SK-N-SH (cell line): ENCODE results near the gene HTT. TPM values are rescaled to one million over a fixed set of nuclear protein-coding genes. Genes with fewer than 3 reads are reported as not detected.

ENCODE experiments used
- CTCF ChIA-PET: fragments of 300-600, 350-600 bp; formaldehyde crosslinking; extraction: SDS; loops from one replicate; lab custom pipeline; 2021; lab: Yijun Ruan, JAX
- POLR2A ChIA-PET: fragments of 350-600 bp; sonication (Branson Sonifier 250); formaldehyde crosslinking; extraction: SDS; loops from one replicate; lab custom pipeline; 2020; ENCODE audit warnings: antibody characterized with exemption, inconsistent platforms; lab: Yijun Ruan, JAX
- DNase-seq: peaks from one replicate; pipeline ENCODE4 v3.0.0; 2012
- H2AFZ ChIP-seq: fragments of 200-600 bp; sonication (generic); 2 replicates; pipeline ENCODE4 v1.8.1; 2016; ENCODE audit warnings: antibody characterized with exemption, mild to moderate bottlenecking, low read depth
- H3F3A ChIP-seq: fragments of 200-600 bp; sonication (generic); replicated peaks from 2 replicates; pipeline ENCODE3; 2016; ENCODE audit warnings: antibody characterized with exemption, mild to moderate bottlenecking; ENCODE audit not compliant: insufficient read depth
- H3K27ac ChIP-seq, 2 experiments: fragments of 200-500 bp in 1 of 2; fragments of 200-600 bp in 1 of 2; sonication (Bioruptor generic) in 1 of 2; sonication (generic), shearing (Covaris generic) in 1 of 2; 2 replicates each; pipeline versions ENCODE4 v1.5.1 to v1.6.1; 2014 to 2016; ENCODE audit warnings: low read depth in 2 of 2, inconsistent platforms in 1 of 2, low read length in 1 of 2, mild to moderate bottlenecking in 1 of 2, mixed read lengths in 1 of 2
- H3K27me3 ChIP-seq: fragments of 200-600 bp; sonication (generic), shearing (Covaris generic); 2 replicates; pipeline ENCODE4 v1.6.1; 2016; ENCODE audit warnings: mixed run types; ENCODE audit not compliant: insufficient read depth
- H3K36me3 ChIP-seq, 2 experiments: fragments of 200-500 bp in 1 of 2; fragments of 200-600 bp in 1 of 2; sonication (Bioruptor generic) in 1 of 2; sonication (generic) in 1 of 2; replicated peaks in 1 of 2; 2 replicates each; pipeline versions ENCODE3 to v1.5.1; 2014 to 2016; ENCODE audit warnings: low read length in 1 of 2, mild to moderate bottlenecking in 1 of 2; ENCODE audit not compliant: insufficient read depth in 2 of 2, control insufficient read depth in 1 of 2
- H3K4me1 ChIP-seq, 2 experiments: fragments of 200-500 bp in 1 of 2; fragments of 200-600 bp in 1 of 2; sonication (Bioruptor generic) in 1 of 2; sonication (generic), shearing (Covaris generic) in 1 of 2; 2 replicates each; pipeline versions ENCODE4 v1.5.1 to v1.6.1; 2014 to 2016; ENCODE audit warnings: low read depth in 1 of 2, low read length in 1 of 2, mixed run types in 1 of 2; ENCODE audit not compliant: insufficient read depth in 2 of 2, control insufficient read depth in 1 of 2
- H3K4me2 ChIP-seq: fragments of 200-600 bp; sonication (generic), shearing (Covaris generic); 2 replicates; pipeline ENCODE4 v1.6.1; 2017; ENCODE audit warnings: mixed run types
- H3K4me3 ChIP-seq, 2 experiments: fragments of 200-500 bp in 1 of 2; fragments of 200-600 bp in 1 of 2; sonication (Bioruptor generic) in 1 of 2; sonication (generic), shearing (Covaris generic) in 1 of 2; 2 replicates each; pipeline versions ENCODE4 v1.5.1 to v1.8.1; 2014 to 2016; ENCODE audit warnings: low read depth in 2 of 2, inconsistent platforms in 1 of 2, low read length in 1 of 2, mild to moderate bottlenecking in 1 of 2, mixed read lengths in 1 of 2, moderate library complexity in 1 of 2
- H3K79me2 ChIP-seq: fragments of 200-600 bp; sonication (generic); 2 replicates; pipeline ENCODE4 v1.8.1; 2017; ENCODE audit warnings: mild to moderate bottlenecking; ENCODE audit not compliant: insufficient read depth
- H3K9ac ChIP-seq: fragments of 200-600 bp; sonication (generic); 2 replicates; pipeline ENCODE4 v1.6.1; 2017; ENCODE audit warnings: mixed run types
- H3K9me2 ChIP-seq: fragments of 200-600 bp; sonication (generic); 2 replicates; pipeline ENCODE4 v1.6.1; 2017; ENCODE audit warnings: mixed run types
- H3K9me3 ChIP-seq: fragments of 200-600 bp; sonication (generic); 2 replicates; pipeline ENCODE4 v1.6.1; 2017; ENCODE audit warnings: mixed run types, mild to moderate bottlenecking, moderate library complexity
- H4K20me1 ChIP-seq: fragments of 200-600 bp; sonication (generic); 2 replicates; pipeline ENCODE4 v1.6.1; 2017; ENCODE audit warnings: mild to moderate bottlenecking, mixed run types; ENCODE audit not compliant: insufficient read depth
- CTCF ChIP-seq: fragments of 200-600 bp; sonication (generic); IDR thresholded peaks from 2 replicates; pipeline ENCODE4 v1.6.1; 2017; ENCODE audit warnings: antibody characterized with exemption, mild to moderate bottlenecking, moderate library complexity
- FOSL2 ChIP-seq: IDR thresholded peaks from 2 replicates; pipeline ENCODE4 v1.4.0; 2012; ENCODE audit warnings: low read depth, mild to moderate bottlenecking, moderate library complexity, borderline replicate concordance
- FOXJ3 ChIP-seq: sonication (generic); formaldehyde crosslinking; IDR thresholded peaks from 2 replicates; pipeline ENCODE4 v1.5.1; 2020; ENCODE audit warnings: mild to moderate bottlenecking, missing genetic modification reagents
- FOXM1 ChIP-seq: IDR thresholded peaks from 2 replicates; pipeline ENCODE4 v1.4.0; 2012; ENCODE audit warnings: low read depth, mild to moderate bottlenecking
- GABPA ChIP-seq: IDR thresholded peaks from 2 replicates; pipeline ENCODE4 v1.4.0; 2012; ENCODE audit warnings: low read depth, mild to moderate bottlenecking
- GATA2 ChIP-seq: sonication (generic); formaldehyde crosslinking; IDR thresholded peaks from 2 replicates; pipeline ENCODE4 v1.5.0; 2020; ENCODE audit warnings: mild to moderate bottlenecking, missing genetic modification reagents
- IRF3 ChIP-seq: fragments of 150-350 bp; IDR thresholded peaks from 2 replicates; pipeline ENCODE4 v1.6.1; 2016; ENCODE audit warnings: mild to moderate bottlenecking, low read depth, low read length
- JUND ChIP-seq: IDR thresholded peaks from 2 replicates; pipeline ENCODE4 v1.4.0; 2012
- MEF2A ChIP-seq: IDR thresholded peaks from 2 replicates; pipeline ENCODE4 v1.4.0; 2012; ENCODE audit warnings: low read depth, borderline replicate concordance
- POLR2AphosphoS5 ChIP-seq: IDR thresholded peaks from 2 replicates; pipeline ENCODE4 v1.6.1; 2012; ENCODE audit warnings: low read depth, low read length
- REST ChIP-seq: IDR thresholded peaks from 2 replicates; pipeline ENCODE4 v1.6.1; 2012; ENCODE audit warnings: mild to moderate bottlenecking, low read depth, low read length, moderate library complexity
- SMC3 ChIP-seq: IDR thresholded peaks from 2 replicates; pipeline ENCODE4 v1.6.1; 2012; ENCODE audit warnings: low read depth, low read length, improper control_type of control experiment
- TEAD4 ChIP-seq: IDR thresholded peaks from 2 replicates; pipeline ENCODE4 v1.4.0; 2012; ENCODE audit warnings: mild to moderate bottlenecking, borderline replicate concordance; ENCODE audit not compliant: insufficient read depth
- USF1 ChIP-seq: IDR thresholded peaks from 2 replicates; pipeline ENCODE4 v1.4.0; 2012; ENCODE audit warnings: low read depth, borderline replicate concordance
- ZBTB33 ChIP-seq: IDR thresholded peaks from 2 replicates; pipeline ENCODE4 v1.4.0; 2012; ENCODE audit warnings: low read depth, borderline replicate concordance
- WGBS: methylation state at CpG from one replicate; pipeline ENCODE4 v1.1.6; 2017; ENCODE audit warnings: low lambda C conversion rate; 5-methylcytosine and 5-hydroxymethylcytosine counted together
- polyA plus RNA-seq, 3 experiments: library from polyadenylated mRNA; depleted of rRNA; stranded (reverse); fragments of >200 nt; gene quantifications; 2 replicates each; pipeline ENCODE4 v1.2.3, GENCODE V29; 2012

HTT gene
- polyA plus RNA-seq, 1 of the 3 experiments (the other 2 are of a cell fraction): 11.3 TPM

- Histone ChIP-seq H3K9me2 (no peaks in the 10 kb centered on the region), H3K4me1 (no peaks in the 10 kb centered on the region; a peak in 1 of 4 replicates), H3K27me3 (no peaks in the 10 kb centered on the region), H3K36me3 (peaks cover 34 to 84% of the 10 kb centered on the region in 2 experiments), H3K9me3 (no peaks in the 10 kb centered on the region), H3K4me3 (no peak overlapping the region), H3K79me2 (no peaks in the 10 kb centered on the region), H3K4me2 (no peak overlapping the region), H3K9ac (no peak overlapping the region), H3F3A (no peaks in the 10 kb centered on the region), H2AFZ (no peak overlapping the region), H4K20me1 (no peaks in the 10 kb centered on the region), H3K27ac (no peak overlapping the region)
- DNase-seq: no peak
- ChIA-PET POLR2A (no interaction called here), CTCF (interaction anchor here (1.1 to 1.9 kb wide), 2 partner anchors 14 to 19 kb away, joined by 3 to 4 read pairs; no protein-coding TSS in a partner anchor)
- no peak for TF ChIP-seq USF1
- no peak for TF ChIP-seq SMC3
- no peak for TF ChIP-seq GABPA
- no peak for TF ChIP-seq IRF3
- no peak for TF ChIP-seq FOXJ3 (CRISPR knock-in tag)
- no peak for TF ChIP-seq REST
- no peak for TF ChIP-seq MEF2A
- no peak for TF ChIP-seq FOXM1
- TF ChIP-seq JUND: no peak
- TF ChIP-seq GATA2 (CRISPR knock-in tag): no peak
- TF ChIP-seq FOSL2: no peak
- WGBS: 96% methylated on average over 10 of the region's 15 CpGs
These were observed 139.3 kb downstream of the HTT start for GRCh38 chr4:3213661-3214250.

GRCh38 chr4:3215256-3215655 is 140.8 kb downstream of the HTT start:
- Histone ChIP-seq H3K4me1 (no peaks in the 10 kb centered on the region; a peak in 1 of 4 replicates), H3K4me2 (no peak overlapping the region), H2AFZ (no peak overlapping the region), H4K20me1 (no peaks in the 10 kb centered on the region), H3K36me3 (peaks cover 28 to 83% of the 10 kb centered on the region in 2 experiments), H3K27me3 (no peaks in the 10 kb centered on the region), H3K9ac (no peak overlapping the region), H3K9me2 (no peaks in the 10 kb centered on the region), H3K4me3 (no peak overlapping the region), H3K9me3 (no peaks in the 10 kb centered on the region), H3K27ac (no peak overlapping the region; a peak in 1 of 4 replicates), H3F3A (no peaks in the 10 kb centered on the region), H3K79me2 (no peaks in the 10 kb centered on the region)
- CTCF ChIA-PET: interaction anchor here (1.5 to 1.9 kb wide), 2 partner anchors 11 to 21 kb away, joined by 3 to 4 read pairs; no protein-coding TSS in a partner anchor
- WGBS: 96% methylated on average over 12 of the region's 12 CpGs
- TF ChIP-seq TEAD4: no peak
- no peak for TF ChIP-seq ZBTB33
- no peak for TF ChIP-seq CTCF
- TF ChIP-seq POLR2AphosphoS5: no peak
- POLR2A ChIA-PET: no interaction called here
- no peak for DNase-seq
